ENCODE data around the gene DHRS4.
A peak's percentile ranks its signal among the peaks of the same experiment; 100 is the strongest.
"Not testable (repeated sequence)": the region's sequence is repeated elsewhere in the genome, so short reads cannot be mapped to it uniquely, and the experiment has no call there.

DHRS4 gene

GRCh38 chr14:23984891-23985602 is 31.5 kb downstream of the DHRS4 start:
- DNase-seq (ENCODE audit: low read depth in 2 of 2), result no peak

GRCh38 chr14:23988223-23988606 is 34.6 kb downstream of the DHRS4 start:
- not testable (repeated sequence) for DNase-seq (ENCODE audit: low read depth in 2 of 2)

- DNase-seq (ENCODE audit: low read depth in 2 of 2), result peak; percentile 26 to 58
Observed at GRCh38 chr14:23988607-23989363, 35.2 kb downstream of the DHRS4 start, which contains the start of gene DHRS4L2. DHRS4L2 (plus strand) TSS chr14:23988929; CDS start chr14:23988948, 19 bp downstream.

GRCh38 chr14:23989734-23990445 is 36.3 kb downstream of the DHRS4 start:
- not testable (repeated sequence) for DNase-seq (ENCODE audit: low read depth in 2 of 2)

- DNase-seq (ENCODE audit: low read depth in 2 of 2), result not testable (repeated sequence)
Observed at GRCh38 chr14:23990961-23991360, 37.4 kb downstream of the DHRS4 start.

GRCh38 chr14:23993042-23993441 is 39.5 kb downstream of the DHRS4 start:
- not testable (repeated sequence) for DNase-seq (ENCODE audit: low read depth in 2 of 2)

- DNase-seq (ENCODE audit: low read depth in 2 of 2), result not testable (repeated sequence)
Observed at GRCh38 chr14:23996009-23996408, 42.4 kb downstream of the DHRS4 start.

GRCh38 chr14:23996825-23997224 is 43.3 kb downstream of the DHRS4 start:
- DNase-seq (ENCODE audit: low read depth in 2 of 2), result not testable (repeated sequence)

- DNase-seq (ENCODE audit: low read depth in 2 of 2), result not testable (repeated sequence)
Observed at GRCh38 chr14:23999640-24000039, 46.1 kb downstream of the DHRS4 start.

GRCh38 chr14:24001078-24001477 is 47.5 kb downstream of the DHRS4 start:
- not testable (repeated sequence) for DNase-seq (ENCODE audit: low read depth in 2 of 2)

GRCh38 chr14:24001679-24002078 is 48.1 kb downstream of the DHRS4 start:
- DNase-seq (ENCODE audit: low read depth in 2 of 2), result not testable (repeated sequence)

GRCh38 chr14:24006471-24006816 is 52.9 kb downstream of the DHRS4 start:
- DNase-seq (ENCODE audit: low read depth in 2 of 2), result not testable (repeated sequence)

- DNase-seq (ENCODE audit: low read depth in 2 of 2), result peak in 1 of 2 donors; percentile 50
Observed at GRCh38 chr14:24006817-24007652, 53.5 kb downstream of the DHRS4 start.

GRCh38 chr14:24011051-24011450 is 57.5 kb downstream of the DHRS4 start:
- DNase-seq (ENCODE audit: low read depth in 2 of 2), result no peak

GRCh38 chr14:24012726-24013273 is 59.2 kb downstream of the DHRS4 start:
- DNase-seq (ENCODE audit: low read depth in 2 of 2), result not testable (repeated sequence)

- no peak for DNase-seq (ENCODE audit: low read depth in 2 of 2)
Observed at GRCh38 chr14:24013654-24014514, 60.3 kb downstream of the DHRS4 start.

GRCh38 chr14:24015745-24016144 is 62.2 kb downstream of the DHRS4 start:
- not testable (repeated sequence) for DNase-seq (ENCODE audit: low read depth in 2 of 2)

Data from stimulated activated CD4-positive, alpha-beta T cell treated with anti-CD3 and anti-CD28 coated beads, Interleukin-1b, Interleukin-23, amount 100 ng/mL, for 1 hour (primary cell).